ENCODE data around the gene TOMM34. TPM values are rescaled to one million over a fixed set of nuclear protein-coding genes. Genes with fewer than 3 reads are reported as not detected.
A peak's percentile ranks its signal among the peaks of the same experiment; 100 is the strongest.

Gene TOMM34
- total RNA-seq, 1 donor from 2014 or later = 27.3 TPM

GRCh38 chr20:44912189-44912588 is 48.0 kb downstream of the TOMM34 start:
- Histone ChIP-seq H3K4me2 (peak overlapping the region; percentile 65), H3K79me2 (ENCODE audit: low read depth) (peaks cover 7% of the 10 kb centered on the region), H3F3A (ENCODE audit: low read depth) (peaks cover 44% of the 10 kb centered on the region), H3K36me3 (no peaks in the 10 kb centered on the region), H4K20me1 (ENCODE audit: low read depth) (peaks cover 28% of the 10 kb centered on the region), H3K27ac (no peak overlapping the region), H3K9ac (no peak overlapping the region), H3K4me1 (peaks cover 8% of the 10 kb centered on the region), H3K27me3 (no peaks in the 10 kb centered on the region), H2AFZ (replicated peaks) (no peak overlapping the region), H3K4me3 (no peak overlapping the region), H3K9me3 (ENCODE audit: low read depth) (no peaks in the 10 kb centered on the region)
- H3K9me3 Mint-ChIP-seq = no peaks in the 10 kb centered on the region
- DNase-seq (ENCODE audit: low spot score) = no peak
- no peaks in the 10 kb centered on the region for H3K27me3 Mint-ChIP-seq (ENCODE audit: insufficient read depth, low read depth)
- peaks cover 8% of the 10 kb centered on the region for H3K36me3 Mint-ChIP-seq
- H3K4me3 Mint-ChIP-seq = no peak overlapping the region
- H3K27ac Mint-ChIP-seq = no peak overlapping the region
- TF ChIP-seq EZH2 (IDR thresholded peaks at IDR 0.05) (no peak), EZH2phosphoT487 (IDR thresholded peaks at IDR 0.05) (no peak)
- peaks cover 13% of the 10 kb centered on the region for H3K4me1 Mint-ChIP-seq

- peaks cover 22% of the 10 kb centered on the region for H4K20me1 ChIP-seq (ENCODE audit: low read depth)
- peak overlapping the region; percentile 71 for H3K4me3 Mint-ChIP-seq
- H3K4me3 ChIP-seq = peak overlapping the region; percentile 91
- H3K4me1 Mint-ChIP-seq = peaks cover 13% of the 10 kb centered on the region
- peaks cover 7% of the 10 kb centered on the region for H3K79me2 ChIP-seq (ENCODE audit: low read depth)
- H3K9ac ChIP-seq = no peak overlapping the region
- peak overlapping the region; percentile 22 for H2AFZ ChIP-seq (replicated peaks)
- H3K9me3 Mint-ChIP-seq = no peaks in the 10 kb centered on the region
- H3K27ac ChIP-seq = no peak overlapping the region
- H3K36me3 Mint-ChIP-seq = peaks cover 8% of the 10 kb centered on the region
- TF ChIP-seq CTCF (IDR thresholded peaks at IDR 0.05) (peak; percentile 77), EZH2phosphoT487 (IDR thresholded peaks at IDR 0.05) (no peak)
- H3K27ac Mint-ChIP-seq = no peak overlapping the region
- no peaks in the 10 kb centered on the region for H3K9me3 ChIP-seq (ENCODE audit: low read depth)
- DNase-seq (ENCODE audit: low spot score) = peak; percentile 88
- peaks cover 8% of the 10 kb centered on the region for H3K4me1 ChIP-seq
- H3F3A ChIP-seq (ENCODE audit: low read depth) = peaks cover 42% of the 10 kb centered on the region
- H3K27me3 Mint-ChIP-seq (ENCODE audit: insufficient read depth, low read depth) = no peaks in the 10 kb centered on the region
- peak overlapping the region; percentile 92 for H3K4me2 ChIP-seq
- peaks cover 5% of the 10 kb centered on the region for H3K36me3 ChIP-seq
- H3K27me3 ChIP-seq = no peaks in the 10 kb centered on the region
Observed at GRCh38 chr20:44911264-44911921, 48.8 kb downstream of the TOMM34 start.

GRCh38 chr20:44910690-44911262 is 49.4 kb downstream of the TOMM34 start:
- H3K4me2 ChIP-seq = peak overlapping the region; percentile 92
- no peaks in the 10 kb centered on the region for H3K27me3 ChIP-seq
- H3K9ac ChIP-seq = no peak overlapping the region
- H2AFZ ChIP-seq (replicated peaks) = peak overlapping the region; percentile 59
- H3K4me1 Mint-ChIP-seq = peaks cover 13% of the 10 kb centered on the region
- peaks cover 8% of the 10 kb centered on the region for H3K36me3 Mint-ChIP-seq
- peak; percentile 31 for DNase-seq (ENCODE audit: low spot score)
- no peak overlapping the region for H3K27ac Mint-ChIP-seq
- H3K9me3 ChIP-seq (ENCODE audit: low read depth) = no peaks in the 10 kb centered on the region
- H3K4me1 ChIP-seq = peaks cover 8% of the 10 kb centered on the region
- H3K79me2 ChIP-seq (ENCODE audit: low read depth) = peaks cover 7% of the 10 kb centered on the region
- H4K20me1 ChIP-seq (ENCODE audit: low read depth) = peaks cover 22% of the 10 kb centered on the region
- H3K36me3 ChIP-seq = peaks cover 5% of the 10 kb centered on the region
- H3K4me3 Mint-ChIP-seq = peak overlapping the region; percentile 87
- TF ChIP-seq CTCF (IDR thresholded peaks at IDR 0.05) (no peak), EZH2phosphoT487 (IDR thresholded peaks at IDR 0.05) (no peak)
- no peaks in the 10 kb centered on the region for H3K9me3 Mint-ChIP-seq
- no peaks in the 10 kb centered on the region for H3K27me3 Mint-ChIP-seq (ENCODE audit: insufficient read depth, low read depth)
- peaks cover 40% of the 10 kb centered on the region for H3F3A ChIP-seq (ENCODE audit: low read depth)
- H3K27ac ChIP-seq = no peak overlapping the region
- H3K4me3 ChIP-seq = peak overlapping the region; percentile 91
